Measurements from ENCODE around the gene SPTBN1. TPM values are rescaled to one million over a fixed set of nuclear protein-coding genes. Genes with fewer than 3 reads are reported as not detected.

SPTBN1 gene
- total and polyA plus RNA-seq, 2 of the 13 experiments (the other 11 are each of a cell fraction or from before 2014, with no cell fraction given) = 123 to 299 TPM

DNA sequence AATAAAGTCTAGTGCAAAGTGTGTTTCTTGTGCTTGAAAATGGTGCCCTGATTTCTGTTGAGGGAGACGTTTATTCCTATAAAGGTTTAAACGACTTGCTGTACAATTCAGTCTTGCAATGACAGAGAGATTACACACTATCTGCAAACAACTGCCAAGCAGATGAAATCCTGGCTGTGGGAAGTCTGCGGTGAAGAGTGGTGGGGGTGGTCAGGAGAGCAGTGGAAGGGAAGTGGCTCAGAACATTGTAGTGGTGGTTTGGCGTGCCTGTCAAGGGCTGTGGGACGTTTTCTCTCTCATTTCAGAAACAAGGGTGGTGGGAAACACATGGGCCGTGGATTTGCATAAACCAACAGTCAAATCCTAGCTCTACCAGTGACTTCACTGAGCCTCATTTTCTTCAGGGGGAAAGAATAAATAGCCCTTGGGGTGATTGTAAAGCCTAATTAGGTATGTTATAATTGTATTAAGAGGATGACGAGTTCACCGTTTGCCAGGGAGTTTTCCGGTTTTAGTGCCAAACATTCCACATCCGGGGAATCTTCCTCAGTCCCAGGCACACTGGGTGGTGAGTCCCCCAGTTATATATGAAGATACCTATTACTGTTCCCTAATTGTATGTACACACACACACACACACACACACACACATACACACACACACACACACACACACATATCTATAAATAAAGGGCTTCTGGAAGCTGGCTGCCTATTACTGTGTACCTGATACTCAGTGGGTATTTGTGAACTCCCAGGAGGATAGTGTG, 115.0 kb downstream of the SPTBN1 start (continued):
- TF ChIP-seq, protein P1, sequence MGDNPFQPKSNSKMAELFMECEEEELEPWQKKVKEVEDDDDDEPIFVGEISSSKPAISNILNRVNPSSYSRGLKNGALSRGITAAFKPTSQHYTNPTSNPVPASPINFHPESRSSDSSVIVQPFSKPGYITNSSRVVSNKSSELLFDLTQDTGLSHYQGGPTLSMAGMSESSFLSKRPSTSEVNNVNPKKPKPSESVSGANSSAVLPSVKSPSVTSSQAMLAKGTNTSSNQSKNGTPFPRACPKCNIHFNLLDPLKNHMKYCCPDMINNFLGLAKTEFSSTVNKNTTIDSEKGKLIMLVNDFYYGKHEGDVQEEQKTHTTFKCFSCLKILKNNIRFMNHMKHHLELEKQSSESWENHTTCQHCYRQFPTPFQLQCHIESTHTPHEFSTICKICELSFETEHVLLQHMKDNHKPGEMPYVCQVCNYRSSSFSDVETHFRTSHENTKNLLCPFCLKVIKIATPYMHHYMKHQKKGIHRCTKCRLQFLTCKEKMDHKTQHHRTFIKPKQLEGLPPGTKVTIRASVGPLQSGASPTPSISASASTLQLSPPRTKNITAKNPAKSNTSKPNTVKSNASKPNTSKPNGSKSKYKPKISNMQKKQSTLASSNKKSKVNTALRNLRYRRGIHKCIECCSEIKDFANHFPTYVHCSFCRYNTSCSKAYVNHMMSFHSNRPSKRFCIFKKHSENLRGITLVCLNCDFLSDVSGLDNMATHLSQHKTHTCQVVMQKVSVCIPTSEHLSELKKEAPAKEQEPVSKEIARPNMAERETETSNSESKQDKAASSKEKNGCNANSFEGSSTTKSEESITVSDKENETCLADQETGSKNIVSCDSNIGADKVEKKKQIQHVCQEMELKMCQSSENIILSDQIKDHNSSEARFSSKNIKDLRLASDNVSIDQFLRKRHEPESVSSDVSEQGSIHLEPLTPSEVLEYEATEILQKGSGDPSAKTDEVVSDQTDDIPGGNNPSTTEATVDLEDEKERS (CRISPR knock-in tag; IDR thresholded peaks at IDR 0.05) = no peak
- TF ChIP-seq ZNF644 (CRISPR knock-in tag; IDR thresholded peaks at IDR 0.05; ENCODE audit: low read depth) = no peak
- TF ChIP-seq ZMYM2 (CRISPR knock-in tag; IDR thresholded peaks at IDR 0.05) = no peak
- no peak for TF ChIP-seq POLR2AphosphoS5 (IDR thresholded peaks at IDR 0.05; ENCODE audit: low read depth, low read length)
- TF ChIP-seq, protein P2, sequence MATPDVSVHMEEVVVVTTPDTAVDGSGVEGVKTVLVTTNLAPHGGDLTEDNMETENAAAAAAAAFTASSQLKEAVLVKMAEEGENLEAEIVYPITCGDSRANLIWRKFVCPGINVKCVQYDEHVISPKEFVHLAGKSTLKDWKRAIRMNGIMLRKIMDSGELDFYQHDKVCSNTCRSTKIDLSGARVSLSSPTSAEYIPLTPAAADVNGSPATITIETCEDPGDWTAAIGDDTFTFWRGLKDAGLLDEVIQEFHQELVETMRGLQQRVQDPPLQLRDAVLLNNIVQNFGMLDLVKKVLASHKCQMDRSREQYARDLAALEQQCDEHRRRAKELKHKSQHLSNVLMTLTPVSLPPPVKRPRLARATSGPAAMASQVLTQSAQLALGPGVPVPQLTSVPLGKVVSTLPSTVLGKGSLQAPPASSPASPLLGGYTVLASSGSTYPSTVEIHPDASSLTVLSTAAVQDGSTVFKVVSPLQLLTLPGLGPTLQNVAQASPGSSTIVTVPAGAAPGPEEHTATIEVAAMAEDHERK (CRISPR knock-in tag; IDR thresholded peaks at IDR 0.05; ENCODE audit: low read depth) = no peak
- 0 out of 2 replicates have a peak, but pooled peaks have one; percentile 46 for TF ChIP-seq NCOR1 (IDR thresholded peaks at IDR 0.05; ENCODE audit: borderline replicate concordance, low read length)
- TF ChIP-seq ZNF383 (CRISPR knock-in tag; IDR thresholded peaks at IDR 0.05; ENCODE audit: borderline replicate concordance) = no peak
- TF ChIP-seq, protein P3, sequence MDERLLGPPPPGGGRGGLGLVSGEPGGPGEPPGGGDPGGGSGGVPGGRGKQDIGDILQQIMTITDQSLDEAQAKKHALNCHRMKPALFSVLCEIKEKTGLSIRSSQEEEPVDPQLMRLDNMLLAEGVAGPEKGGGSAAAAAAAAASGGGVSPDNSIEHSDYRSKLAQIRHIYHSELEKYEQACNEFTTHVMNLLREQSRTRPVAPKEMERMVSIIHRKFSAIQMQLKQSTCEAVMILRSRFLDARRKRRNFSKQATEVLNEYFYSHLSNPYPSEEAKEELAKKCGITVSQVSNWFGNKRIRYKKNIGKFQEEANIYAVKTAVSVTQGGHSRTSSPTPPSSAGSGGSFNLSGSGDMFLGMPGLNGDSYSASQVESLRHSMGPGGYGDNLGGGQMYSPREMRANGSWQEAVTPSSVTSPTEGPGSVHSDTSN (CRISPR knock-in tag; IDR thresholded peaks at IDR 0.05) = peak; percentile 63
- TF ChIP-seq, protein P4, sequence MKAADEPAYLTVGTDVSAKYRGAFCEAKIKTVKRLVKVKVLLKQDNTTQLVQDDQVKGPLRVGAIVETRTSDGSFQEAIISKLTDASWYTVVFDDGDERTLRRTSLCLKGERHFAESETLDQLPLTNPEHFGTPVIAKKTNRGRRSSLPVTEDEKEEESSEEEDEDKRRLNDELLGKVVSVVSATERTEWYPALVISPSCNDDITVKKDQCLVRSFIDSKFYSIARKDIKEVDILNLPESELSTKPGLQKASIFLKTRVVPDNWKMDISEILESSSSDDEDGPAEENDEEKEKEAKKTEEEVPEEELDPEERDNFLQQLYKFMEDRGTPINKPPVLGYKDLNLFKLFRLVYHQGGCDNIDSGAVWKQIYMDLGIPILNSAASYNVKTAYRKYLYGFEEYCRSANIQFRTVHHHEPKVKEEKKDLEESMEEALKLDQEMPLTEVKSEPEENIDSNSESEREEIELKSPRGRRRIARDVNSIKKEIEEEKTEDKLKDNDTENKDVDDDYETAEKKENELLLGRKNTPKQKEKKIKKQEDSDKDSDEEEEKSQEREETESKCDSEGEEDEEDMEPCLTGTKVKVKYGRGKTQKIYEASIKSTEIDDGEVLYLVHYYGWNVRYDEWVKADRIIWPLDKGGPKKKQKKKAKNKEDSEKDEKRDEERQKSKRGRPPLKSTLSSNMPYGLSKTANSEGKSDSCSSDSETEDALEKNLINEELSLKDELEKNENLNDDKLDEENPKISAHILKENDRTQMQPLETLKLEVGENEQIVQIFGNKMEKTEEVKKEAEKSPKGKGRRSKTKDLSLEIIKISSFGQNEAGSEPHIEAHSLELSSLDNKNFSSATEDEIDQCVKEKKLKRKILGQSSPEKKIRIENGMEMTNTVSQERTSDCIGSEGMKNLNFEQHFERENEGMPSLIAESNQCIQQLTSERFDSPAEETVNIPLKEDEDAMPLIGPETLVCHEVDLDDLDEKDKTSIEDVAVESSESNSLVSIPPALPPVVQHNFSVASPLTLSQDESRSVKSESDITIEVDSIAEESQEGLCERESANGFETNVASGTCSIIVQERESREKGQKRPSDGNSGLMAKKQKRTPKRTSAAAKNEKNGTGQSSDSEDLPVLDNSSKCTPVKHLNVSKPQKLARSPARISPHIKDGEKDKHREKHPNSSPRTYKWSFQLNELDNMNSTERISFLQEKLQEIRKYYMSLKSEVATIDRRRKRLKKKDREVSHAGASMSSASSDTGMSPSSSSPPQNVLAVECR (CRISPR knock-in tag; IDR thresholded peaks at IDR 0.05; ENCODE audit: borderline replicate concordance) = peak; percentile 40; the same call in 1 of the 2 replicates
- TF ChIP-seq ZNF839 (CRISPR knock-in tag; IDR thresholded peaks at IDR 0.05; ENCODE audit: borderline replicate concordance) = no peak
- TF ChIP-seq REXO4 (CRISPR knock-in tag; IDR thresholded peaks at IDR 0.05; ENCODE audit: borderline replicate concordance) = no peak
- TF ChIP-seq FOXK1 (CRISPR knock-in tag; IDR thresholded peaks at IDR 0.05; ENCODE audit: borderline replicate concordance, low read depth) = peak; percentile 31; the same call in 1 of the 2 replicates
- TF ChIP-seq STAG1 (CRISPR knock-in tag; IDR thresholded peaks at IDR 0.05) = 0 out of 2 replicates have a peak, but pooled peaks have one; percentile 12
- TF ChIP-seq ZBTB7B (CRISPR knock-in tag; IDR thresholded peaks at IDR 0.05) = 0 out of 2 replicates have a peak, but pooled peaks have one; percentile 16
- TF ChIP-seq POLR2G (IDR thresholded peaks at IDR 0.05; ENCODE audit: low read depth, low read length) = peak; percentile 48; the same call in 1 of the 2 replicates
- TF ChIP-seq AGO2 (optimal IDR thresholded peaks at IDR 0.05; ENCODE audit: low read depth, low read length) = peak; percentile 38
- no peak for TF ChIP-seq TBL1XR1 (IDR thresholded peaks at IDR 0.05; ENCODE audit: borderline replicate concordance, low read length, partially characterized antibody)
